Body of pancreas (tissue), 4 donors: ENCODE measurements around the gene ZBTB20.

Source experiments
- CTCF ChIP-seq, 7 experiments: fragments of 450-650 bp in 4 of 7; fragments of 200-600 bp in 3 of 7; sonication (generic) in 3 of 7; IDR thresholded peaks; one replicate each; pipeline ENCODE4 v1.5.1; 2016 to 2019; ENCODE audit warnings: antibody characterized with exemption in 7 of 7
- POLR2A ChIP-seq, 3 donors: fragments of 450-650 bp; IDR thresholded peaks; one replicate each; pipeline ENCODE4 v1.6.1; 2016; ENCODE audit warnings: antibody characterized with exemption in 3 of 3, mild to moderate bottlenecking in 2 of 3

- no peak for TF ChIP-seq CTCF (IDR thresholded peaks at IDR 0.05)
- no peak for TF ChIP-seq POLR2A (IDR thresholded peaks at IDR 0.05)
These were observed 400.6 kb downstream of the ZBTB20 start for GRCh38 chr3:114746502-114746901.
